Naive thymus-derived CD4-positive, alpha-beta T cell (primary cell): ENCODE data around the gene FSIP1. TPM values are rescaled to one million over a fixed set of nuclear protein-coding genes. Genes with fewer than 3 reads are reported as not detected.

Experiments used
- ATAC-seq: fragments of 150-1000 bp; cut with Tn5 transposase; 2 replicates; pipeline ENCODE4 v1.10.0; 2021; ENCODE audit warnings: mild to moderate bottlenecking, moderate library complexity
- CTCF ChIA-PET: fragments of 350-600 bp; sonication (Branson Sonifier 250); formaldehyde crosslinking; loops from one replicate; lab custom pipeline; 2021; ENCODE audit warnings: antibody characterized with exemption; lab: Charles Lee
- POLR2A ChIA-PET: fragments of 350-600 bp; sonication (Branson Sonifier 250); formaldehyde crosslinking; loops from one replicate; lab custom pipeline; 2021; ENCODE audit warnings: antibody characterized with exemption, inconsistent platforms; lab: Charles Lee
- DNase-seq, 9 donors: peaks; one replicate each; pipeline versions ENCODE4 v3.0.0 to v3.0.0-alpha.2; 2020 to 2022; ENCODE audit warnings: mixed read lengths in 1 of 9
- H3K27ac ChIP-seq: one replicate; pipeline ENCODE4 v1.7.0; 2013; ENCODE audit warnings: mild to moderate bottlenecking, low read depth, low read length, moderate library complexity
- H3K27me3 ChIP-seq, 2 donors: one replicate each; pipeline ENCODE4 v1.7.0; 2013; ENCODE audit warnings: low read length in 2 of 2, mild to moderate bottlenecking in 2 of 2, moderate library complexity in 2 of 2; ENCODE audit not compliant: control insufficient read depth in 2 of 2, insufficient read depth in 2 of 2
- H3K36me3 ChIP-seq, 3 experiments: 1 replicate in 2 of 3; 2 replicates in 1 of 3; pipeline ENCODE4 v1.7.0; 2013; ENCODE audit warnings: low read length in 3 of 3, mild to moderate bottlenecking in 3 of 3, moderate library complexity in 1 of 3; ENCODE audit not compliant: insufficient read depth in 3 of 3, control insufficient read depth in 2 of 3
- H3K4me1 ChIP-seq, 2 donors: one replicate each; pipeline ENCODE4 v1.7.0; 2013; ENCODE audit warnings: low read length in 2 of 2, mild to moderate bottlenecking in 2 of 2, moderate library complexity in 1 of 2; ENCODE audit not compliant: control insufficient read depth in 2 of 2, insufficient read depth in 2 of 2
- H3K4me3 ChIP-seq: 2 replicates; pipeline ENCODE4 v1.7.0; 2013; ENCODE audit warnings: mild to moderate bottlenecking, low read length
- H3K9me3 ChIP-seq, 3 experiments: 1 replicate in 2 of 3; 2 replicates in 1 of 3; pipeline ENCODE4 v1.7.0; 2013; ENCODE audit warnings: low read length in 3 of 3; ENCODE audit not compliant: control insufficient read depth in 2 of 3
- H3K27ac Mint-ChIP-seq, 9 donors: one replicate each; pipeline ENCODE4 v1.8.0; 2020 to 2022; ENCODE audit warnings: mixed read lengths in 9 of 9, mild to moderate bottlenecking in 8 of 9, moderate library complexity in 5 of 9, inconsistent platforms in 2 of 9
- H3K27me3 Mint-ChIP-seq, 5 donors: one replicate each; pipeline ENCODE4 v1.8.0; 2021 to 2022; ENCODE audit warnings: mixed read lengths in 5 of 5, mild to moderate bottlenecking in 1 of 5
- H3K36me3 Mint-ChIP-seq, 5 donors: one replicate each; pipeline ENCODE4 v1.8.0; 2020 to 2022; ENCODE audit warnings: mixed read lengths in 5 of 5, mild to moderate bottlenecking in 3 of 5, inconsistent platforms in 1 of 5
- H3K4me1 Mint-ChIP-seq, 7 donors: one replicate each; pipeline ENCODE4 v1.8.0; 2020 to 2022; ENCODE audit warnings: mixed read lengths in 7 of 7, mild to moderate bottlenecking in 3 of 7, inconsistent platforms in 1 of 7
- H3K4me3 Mint-ChIP-seq, 10 donors: one replicate each; pipeline ENCODE4 v1.8.0; 2020 to 2022; ENCODE audit warnings: mild to moderate bottlenecking in 10 of 10, mixed read lengths in 10 of 10, moderate library complexity in 6 of 10, inconsistent platforms in 2 of 10
- H3K9me3 Mint-ChIP-seq, 11 donors: one replicate each; pipeline ENCODE4 v1.8.0; 2020 to 2022; ENCODE audit warnings: mixed read lengths in 11 of 11, mild to moderate bottlenecking in 4 of 11, inconsistent platforms in 1 of 11, moderate library complexity in 1 of 11
- intact Hi-C, 2 donors: fragments of 100-400 bp; cut with micrococcal nuclease; formaldehyde crosslinking; loops; one replicate each; pipeline ENCODE4 v1.15.1; 2023
- polyA plus RNA-seq, 2 donors: library from polyadenylated mRNA; unstranded; fragments of 300-500 nt; fragmentation: Illumina TruSeq; gene quantifications; one replicate each; pipeline ENCODE4 v1.2.3, GENCODE V29; 2021
- total RNA-seq, 6 experiments: library from RNA in 5 of 6; stranded (reverse) in 5 of 6; gene quantifications; 1 replicate in 5 of 6; 2 replicates in 1 of 6; pipeline ENCODE4 v1.2.3 and lab custom pipeline; 2021 to 2026

The FSIP1 gene
- total and polyA plus RNA-seq, 7 experiments from 2014 or later, result 0.14 to 0.51 (median 0.26) TPM; not detected in 1

- H3K27ac ChIP-seq, result no peak overlapping the region
- H3K27me3 ChIP-seq, result no peaks in the 10 kb centered on the region
- Mint-ChIP-seq H3K9me3 (no peaks in the 10 kb centered on the region), H3K27ac (no peak overlapping the region), H3K27me3 (peaks cover 0 to 22% (median 6%) of the 10 kb centered on the region in 5 donors), H3K36me3 (peaks cover 0 to 2% (median 0%) of the 10 kb centered on the region in 5 donors), H3K4me1 (peaks cover 0 to 15% (median 0%) of the 10 kb centered on the region in 7 donors), H3K4me3 (no peak overlapping the region)
- POLR2A ChIA-PET, result no interaction called here
- no peak for DNase-seq
- H3K4me1 ChIP-seq, result no peaks in the 10 kb centered on the region
- no peaks in the 10 kb centered on the region for H3K36me3 ChIP-seq
- intact Hi-C loops, result loop anchor here in 1 of 2 donors (10.0 kb wide), 1 partner anchor 1145 kb away; no protein-coding TSS in a partner anchor
- no peak overlapping the region for H3K4me3 ChIP-seq
- ATAC-seq, result no peak
- no peaks in the 10 kb centered on the region for H3K9me3 ChIP-seq
- CTCF ChIA-PET, result no interaction called here
Measured at GRCh38 chr15:39589815-39590644, 192.6 kb downstream of the FSIP1 start.

GRCh38 chr15:39589193-39589814 is 193.3 kb downstream of the FSIP1 start:
- peaks cover 0 to 2% (median 0%) of the 10 kb centered on the region in 5 donors for H3K36me3 Mint-ChIP-seq
- POLR2A ChIA-PET, result no interaction called here
- no peaks in the 10 kb centered on the region for H3K27me3 ChIP-seq
- intact Hi-C loops, result loop anchor here in 1 of 2 donors (10.0 kb wide), 1 partner anchor 1145 kb away; no protein-coding TSS in a partner anchor
- H3K27me3 Mint-ChIP-seq, result peaks cover 0 to 22% (median 6%) of the 10 kb centered on the region in 5 donors
- H3K27ac ChIP-seq, result no peak overlapping the region
- no peak overlapping the region for H3K4me3 Mint-ChIP-seq
- DNase-seq (no peak), ATAC-seq (no peak)
- no peaks in the 10 kb centered on the region for H3K36me3 ChIP-seq
- no peak overlapping the region for H3K4me3 ChIP-seq
- no peaks in the 10 kb centered on the region for H3K9me3 Mint-ChIP-seq
- peaks cover 0 to 16% (median 0%) of the 10 kb centered on the region in 7 donors for H3K4me1 Mint-ChIP-seq
- no peaks in the 10 kb centered on the region for H3K9me3 ChIP-seq
- CTCF ChIA-PET, result no interaction called here
- no peak overlapping the region for H3K27ac Mint-ChIP-seq
- H3K4me1 ChIP-seq, result no peaks in the 10 kb centered on the region

- no peak overlapping the region for H3K4me3 ChIP-seq
- H3K27me3 ChIP-seq, result no peaks in the 10 kb centered on the region
- Mint-ChIP-seq H3K9me3 (no peaks in the 10 kb centered on the region), H3K4me1 (peaks cover 0 to 11% (median 0%) of the 10 kb centered on the region in 7 donors), H3K4me3 (no peak overlapping the region), H3K27me3 (peaks cover 0 to 25% (median 10%) of the 10 kb centered on the region in 5 donors), H3K36me3 (no peaks in the 10 kb centered on the region), H3K27ac (no peak overlapping the region)
- CTCF ChIA-PET, result no interaction called here
- H3K9me3 ChIP-seq, result no peaks in the 10 kb centered on the region
- H3K36me3 ChIP-seq, result no peaks in the 10 kb centered on the region
- no peaks in the 10 kb centered on the region for H3K4me1 ChIP-seq
- intact Hi-C loops, result loop anchor here in 1 of 2 donors (10.0 kb wide), 1 partner anchor 1144 kb away; no protein-coding TSS in a partner anchor
- DNase-seq (no peak), ATAC-seq (no peak)
- H3K27ac ChIP-seq, result no peak overlapping the region
- POLR2A ChIA-PET, result no interaction called here
Measured at GRCh38 chr15:39588531-39589192, 194.0 kb downstream of the FSIP1 start.

GRCh38 chr15:39587731-39588530 is 194.7 kb downstream of the FSIP1 start:
- ChIA-PET CTCF (no interaction called here), POLR2A (no interaction called here)
- Histone ChIP-seq H3K27me3 (no peaks in the 10 kb centered on the region), H3K4me3 (no peak overlapping the region), H3K36me3 (no peaks in the 10 kb centered on the region), H3K27ac (no peak overlapping the region), H3K4me1 (peaks cover 0 to 2% of the 10 kb centered on the region in 2 donors), H3K9me3 (no peaks in the 10 kb centered on the region)
- Mint-ChIP-seq H3K27ac (no peak overlapping the region), H3K9me3 (no peaks in the 10 kb centered on the region), H3K27me3 (peaks cover 0 to 29% (median 17%) of the 10 kb centered on the region in 5 donors), H3K36me3 (no peaks in the 10 kb centered on the region), H3K4me3 (no peak overlapping the region), H3K4me1 (peaks cover 0 to 16% (median 0%) of the 10 kb centered on the region in 7 donors)
- DNase-seq, result no peak
- intact Hi-C loops, result loop anchor here in 1 of 2 donors (10.0 kb wide), 1 partner anchor 1143 kb away; no protein-coding TSS in a partner anchor
- no peak for ATAC-seq

- Histone ChIP-seq H3K4me3 (no peak overlapping the region), H3K27ac (no peak overlapping the region), H3K9me3 (no peaks in the 10 kb centered on the region), H3K27me3 (no peaks in the 10 kb centered on the region), H3K36me3 (no peaks in the 10 kb centered on the region), H3K4me1 (peaks cover 0 to 5% of the 10 kb centered on the region in 2 donors)
- CTCF ChIA-PET, result no interaction called here
- no peak overlapping the region for H3K4me3 Mint-ChIP-seq
- DNase-seq, result no peak
- H3K27me3 Mint-ChIP-seq, result peaks cover 0 to 30% (median 20%) of the 10 kb centered on the region in 5 donors
- no peaks in the 10 kb centered on the region for H3K9me3 Mint-ChIP-seq
- intact Hi-C loops, result loop anchor here in 1 of 2 donors (10.0 kb wide), 1 partner anchor 1142 kb away; no protein-coding TSS in a partner anchor
- POLR2A ChIA-PET, result no interaction called here
- H3K4me1 Mint-ChIP-seq, result peaks cover 0 to 18% (median 0%) of the 10 kb centered on the region in 7 donors
- ATAC-seq, result no peak
- no peak overlapping the region for H3K27ac Mint-ChIP-seq
- no peaks in the 10 kb centered on the region for H3K36me3 Mint-ChIP-seq
Measured at GRCh38 chr15:39587096-39587721, 195.4 kb downstream of the FSIP1 start.
